HCT116 (cell line): ENCODE measurements around the gene DTWD2. TPM values are rescaled to one million over a fixed set of nuclear protein-coding genes. Genes with fewer than 3 reads are reported as not detected.

Experiments used
- ATAC-seq: fragments of 200-7000 bp; cut with Tn5 transposase; 2 replicates; pipeline ENCODE4 v1.9.1; 2020; ENCODE audit warnings: mild to moderate bottlenecking, moderate library complexity
- BruUV-seq: library from RNA; stranded (reverse); fragments of 400-500 nt; replicated peaks from 2 replicates; lab custom pipeline; 2021; lab: Mats Ljungman, UMichigan
- CTCF ChIA-PET: fragments of 300-600 bp; sonication (Branson Sonifier 250); formaldehyde crosslinking; loops from one replicate; lab custom pipeline; 2021; ENCODE audit warnings: antibody characterized with exemption; lab: Charles Lee
- POLR2A ChIA-PET: fragments of 300-600, 350-600 bp; sonication (Branson Sonifier 250); formaldehyde crosslinking; loops from one replicate; lab custom pipeline; 2021; ENCODE audit warnings: antibody characterized with exemption; lab: Charles Lee
- RAD21 ChIA-PET, 2 experiments: fragments of 300-600 bp; sonication (Branson Sonifier 250); formaldehyde crosslinking; loops; one replicate each; lab custom pipeline; 2023; ENCODE audit warnings: low total read pairs in 2 of 2; ENCODE audit not compliant: uncharacterized antibody in 2 of 2, unreplicated experiment in 2 of 2, low non-redundant PET in 1 of 2; lab: Charles Lee
- DNase-seq: peaks from one replicate; pipeline ENCODE4 v3.0.0-alpha.2; 2010; ENCODE audit warnings: low read depth, low spot score
- H2AFZ ChIP-seq: fragments of 200-600 bp; shearing (Covaris generic), sonication (generic); 2 replicates; pipeline ENCODE4 v1.6.1; 2017; ENCODE audit warnings: low read depth, mixed run types, mixed read lengths, antibody characterized with exemption, low read length; ENCODE audit not compliant: poor library complexity, severe bottlenecking
- H3K27ac ChIP-seq: 2 replicates; pipeline ENCODE4 v1.5.1; 2012; ENCODE audit warnings: low read depth, low read length
- H3K27me3 ChIP-seq: fragments of 200-600 bp; sonication (generic); 2 replicates; pipeline ENCODE4 v1.6.1; 2016; ENCODE audit warnings: mixed run types, low read length, mixed read lengths; ENCODE audit not compliant: insufficient read depth
- H3K36me3 ChIP-seq, 2 experiments: fragments of 200-500 bp in 1 of 2; fragments of 200-600 bp in 1 of 2; sonication (Bioruptor generic) in 1 of 2; sonication (generic) in 1 of 2; 2 replicates each; pipeline versions ENCODE4 v1.5.1 to v1.6.1; 2014 to 2016; ENCODE audit warnings: low read length in 2 of 2, inconsistent platforms in 1 of 2, mixed read lengths in 1 of 2, mixed run types in 1 of 2; ENCODE audit not compliant: insufficient read depth in 2 of 2, control insufficient read depth in 1 of 2
- H3K4me1 ChIP-seq, 2 experiments: fragments of 200-600 bp in 1 of 2; sonication (generic) in 1 of 2; 2 replicates each; pipeline versions ENCODE4 v1.5.1 to v1.6.1; 2012 to 2017; ENCODE audit warnings: low read length in 2 of 2, inconsistent platforms in 1 of 2, mild to moderate bottlenecking in 1 of 2, mixed read lengths in 1 of 2, mixed run types in 1 of 2, moderate library complexity in 1 of 2; ENCODE audit not compliant: insufficient read depth in 2 of 2, control insufficient read depth in 1 of 2
- H3K4me2 ChIP-seq: fragments of 200-600 bp; sonication (generic); 2 replicates; pipeline ENCODE4 v1.6.1; 2017; ENCODE audit warnings: mixed run types, low read length, mixed read lengths
- H3K4me3 ChIP-seq, 2 experiments: fragments of 200-600 bp in 1 of 2; sonication (generic) in 1 of 2; replicated peaks in 1 of 2; 2 replicates each; pipeline ENCODE4 v1.5.1; 2011 to 2016; ENCODE audit warnings: low read length in 2 of 2, control low read depth in 1 of 2, low read depth in 1 of 2, mild to moderate bottlenecking in 1 of 2, mixed read lengths in 1 of 2, mixed run types in 1 of 2
- H3K79me2 ChIP-seq: fragments of 200-600 bp; sonication (generic); 2 replicates; pipeline ENCODE4 v1.6.1; 2017; ENCODE audit warnings: mild to moderate bottlenecking, mixed run types, low read length, moderate library complexity, mixed read lengths; ENCODE audit not compliant: insufficient read depth
- H3K9ac ChIP-seq: fragments of 200-600 bp; sonication (generic); 2 replicates; pipeline ENCODE4 v1.6.1; 2016; ENCODE audit warnings: low read length, mixed read lengths
- H3K9me2 ChIP-seq: fragments of 200-600 bp; sonication (generic), shearing (Covaris generic); 2 replicates; pipeline ENCODE4 v1.6.1; 2017; ENCODE audit warnings: mixed run types, mild to moderate bottlenecking, moderate library complexity; ENCODE audit not compliant: insufficient read depth
- H3K9me3 ChIP-seq, 2 experiments: fragments of 200-500 bp in 1 of 2; fragments of 200-600 bp in 1 of 2; sonication (Bioruptor generic) in 1 of 2; sonication (generic) in 1 of 2; 2 replicates each; pipeline ENCODE4 v1.6.1; 2014 to 2017; ENCODE audit warnings: low read length in 2 of 2, mixed read lengths in 2 of 2, inconsistent platforms in 1 of 2, low read depth in 1 of 2, mild to moderate bottlenecking in 1 of 2, mixed run types in 1 of 2, moderate library complexity in 1 of 2; ENCODE audit not compliant: control insufficient read depth in 1 of 2, insufficient read depth in 1 of 2
- H4K20me1 ChIP-seq: fragments of 200-600 bp; sonication (generic), shearing (Covaris generic); 2 replicates; pipeline ENCODE4 v1.6.1; 2017; ENCODE audit warnings: mixed run types, mild to moderate bottlenecking, moderate library complexity; ENCODE audit not compliant: insufficient read depth
- CBX3 ChIP-seq: IDR thresholded peaks from 2 replicates; pipeline ENCODE4 v1.6.1; 2012; ENCODE audit warnings: low read depth
- ELF1 ChIP-seq: IDR thresholded peaks from 2 replicates; pipeline ENCODE4 v1.6.1; 2012; ENCODE audit warnings: low read depth, borderline replicate concordance
- JUND ChIP-seq: IDR thresholded peaks from 2 replicates; pipeline ENCODE4 v1.6.1; 2012
- RAD21 ChIP-seq: IDR thresholded peaks from 2 replicates; pipeline ENCODE4 v1.6.1; 2012; ENCODE audit warnings: low read depth, mild to moderate bottlenecking
- SRF ChIP-seq: IDR thresholded peaks from 2 replicates; pipeline ENCODE4 v1.6.1; 2012; ENCODE audit warnings: low read depth
- TCF7L2 ChIP-seq: IDR thresholded peaks from 2 replicates; pipeline ENCODE4 v1.7.0; 2011; ENCODE audit warnings: borderline replicate concordance, inconsistent platforms; ENCODE audit not compliant: insufficient read depth, insufficient read length; ENCODE audit errors: extremely low read depth
- intact Hi-C: fragments of 100-400 bp; cut with micrococcal nuclease; formaldehyde crosslinking; loops from 2 replicates; pipeline ENCODE4 v1.10.0; 2022
- total RNA-seq: library from RNA; stranded (reverse); gene quantifications from one replicate; pipeline ENCODE4 v1.2.1, GENCODE V29; 2021; ENCODE audit not compliant: unreplicated experiment
- TF ChIP-seq, protein P1 (sequence below), 3 experiments: fragments of 200-600 bp in 1 of 3; sonication (generic) in 1 of 3; IDR thresholded peaks in 2 of 3; conservative IDR thresholded peaks in 1 of 3; 2 replicates each; pipeline ENCODE4 v1.5.1; 2012 to 2017; ENCODE audit warnings: low read depth in 2 of 3, low read length in 2 of 3, antibody characterized with exemption in 1 of 3, borderline replicate concordance in 1 of 3, control low read depth in 1 of 3, mild to moderate bottlenecking in 1 of 3, mixed read lengths in 1 of 3, mixed run types in 1 of 3, moderate library complexity in 1 of 3; ENCODE audit not compliant: insufficient read depth in 1 of 3
- TF ChIP-seq, protein P2 (sequence below): IDR thresholded peaks from 2 replicates; pipeline ENCODE4 v1.6.1; 2012
- TF ChIP-seq, protein P3 (sequence below): IDR thresholded peaks from 2 replicates; pipeline ENCODE4 v1.6.1; 2012
- TF ChIP-seq, protein P4 (sequence below): IDR thresholded peaks from 2 replicates; pipeline ENCODE4 v1.6.1; 2012; ENCODE audit warnings: low read depth

DTWD2 gene
- total RNA-seq, 1 experiment from 2014 or later = 5.2 TPM

DNA sequence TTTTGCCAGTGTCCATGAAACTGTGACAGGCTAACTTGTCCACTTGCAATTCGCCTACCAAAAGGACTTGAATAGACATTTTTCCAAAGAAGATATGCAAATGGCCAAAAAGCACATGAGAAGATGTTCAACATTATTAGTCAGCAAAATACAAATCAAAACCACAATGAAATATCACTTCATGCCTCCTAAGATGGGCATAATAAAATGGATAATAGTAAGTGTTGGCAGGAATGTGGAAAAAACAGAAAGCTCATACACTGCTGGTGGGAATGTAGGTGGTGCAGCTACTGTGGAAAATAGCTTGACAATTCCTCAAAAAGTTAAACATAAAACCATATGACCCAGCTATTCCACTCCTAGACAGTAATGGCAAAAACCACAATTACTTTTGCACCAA is 7.9 kb downstream of the DTWD2 start:
- H3K9ac ChIP-seq = no peak overlapping the region
- no peak overlapping the region for H3K27ac ChIP-seq
- CTCF ChIA-PET = no interaction called here
- H3K79me2 ChIP-seq = no peaks in the 10 kb centered on the region
- BruUV-seq = no TSS peak
- POLR2A ChIA-PET = no interaction called here
- no peak overlapping the region for H3K4me3 ChIP-seq
- H3K4me2 ChIP-seq = no peak overlapping the region
- no peak for DNase-seq
- intact Hi-C loops = loop anchor here (10.0 kb wide), 1 partner anchor 284 kb away; no protein-coding TSS in a partner anchor
- no peak overlapping the region for H2AFZ ChIP-seq
- RAD21 ChIA-PET = no interaction called here
- H3K9me2 ChIP-seq = no peaks in the 10 kb centered on the region
- no peaks in the 10 kb centered on the region for H3K9me3 ChIP-seq
- TF ChIP-seq, protein P1, sequence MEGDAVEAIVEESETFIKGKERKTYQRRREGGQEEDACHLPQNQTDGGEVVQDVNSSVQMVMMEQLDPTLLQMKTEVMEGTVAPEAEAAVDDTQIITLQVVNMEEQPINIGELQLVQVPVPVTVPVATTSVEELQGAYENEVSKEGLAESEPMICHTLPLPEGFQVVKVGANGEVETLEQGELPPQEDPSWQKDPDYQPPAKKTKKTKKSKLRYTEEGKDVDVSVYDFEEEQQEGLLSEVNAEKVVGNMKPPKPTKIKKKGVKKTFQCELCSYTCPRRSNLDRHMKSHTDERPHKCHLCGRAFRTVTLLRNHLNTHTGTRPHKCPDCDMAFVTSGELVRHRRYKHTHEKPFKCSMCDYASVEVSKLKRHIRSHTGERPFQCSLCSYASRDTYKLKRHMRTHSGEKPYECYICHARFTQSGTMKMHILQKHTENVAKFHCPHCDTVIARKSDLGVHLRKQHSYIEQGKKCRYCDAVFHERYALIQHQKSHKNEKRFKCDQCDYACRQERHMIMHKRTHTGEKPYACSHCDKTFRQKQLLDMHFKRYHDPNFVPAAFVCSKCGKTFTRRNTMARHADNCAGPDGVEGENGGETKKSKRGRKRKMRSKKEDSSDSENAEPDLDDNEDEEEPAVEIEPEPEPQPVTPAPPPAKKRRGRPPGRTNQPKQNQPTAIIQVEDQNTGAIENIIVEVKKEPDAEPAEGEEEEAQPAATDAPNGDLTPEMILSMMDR (IDR thresholded peaks at IDR 0.05 in 2 of 3, conservative IDR thresholded peaks at IDR 0.05 in 1 of 3; ENCODE audit: borderline replicate concordance in 1 of 3, insufficient read depth in 1 of 3, low read depth in 2 of 3, low read length in 2 of 3) = no peak
- TF ChIP-seq ELF1 (no peak), RAD21 (no peak), CBX3 (no peak), SRF (no peak), TCF7L2 (no peak), JUND (no peak)
- TF ChIP-seq, protein P2, sequence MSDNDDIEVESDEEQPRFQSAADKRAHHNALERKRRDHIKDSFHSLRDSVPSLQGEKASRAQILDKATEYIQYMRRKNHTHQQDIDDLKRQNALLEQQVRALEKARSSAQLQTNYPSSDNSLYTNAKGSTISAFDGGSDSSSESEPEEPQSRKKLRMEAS = no peak
- TF ChIP-seq, protein P3, sequence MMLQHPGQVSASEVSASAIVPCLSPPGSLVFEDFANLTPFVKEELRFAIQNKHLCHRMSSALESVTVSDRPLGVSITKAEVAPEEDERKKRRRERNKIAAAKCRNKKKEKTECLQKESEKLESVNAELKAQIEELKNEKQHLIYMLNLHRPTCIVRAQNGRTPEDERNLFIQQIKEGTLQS = no peak
- TF ChIP-seq, protein P4, sequence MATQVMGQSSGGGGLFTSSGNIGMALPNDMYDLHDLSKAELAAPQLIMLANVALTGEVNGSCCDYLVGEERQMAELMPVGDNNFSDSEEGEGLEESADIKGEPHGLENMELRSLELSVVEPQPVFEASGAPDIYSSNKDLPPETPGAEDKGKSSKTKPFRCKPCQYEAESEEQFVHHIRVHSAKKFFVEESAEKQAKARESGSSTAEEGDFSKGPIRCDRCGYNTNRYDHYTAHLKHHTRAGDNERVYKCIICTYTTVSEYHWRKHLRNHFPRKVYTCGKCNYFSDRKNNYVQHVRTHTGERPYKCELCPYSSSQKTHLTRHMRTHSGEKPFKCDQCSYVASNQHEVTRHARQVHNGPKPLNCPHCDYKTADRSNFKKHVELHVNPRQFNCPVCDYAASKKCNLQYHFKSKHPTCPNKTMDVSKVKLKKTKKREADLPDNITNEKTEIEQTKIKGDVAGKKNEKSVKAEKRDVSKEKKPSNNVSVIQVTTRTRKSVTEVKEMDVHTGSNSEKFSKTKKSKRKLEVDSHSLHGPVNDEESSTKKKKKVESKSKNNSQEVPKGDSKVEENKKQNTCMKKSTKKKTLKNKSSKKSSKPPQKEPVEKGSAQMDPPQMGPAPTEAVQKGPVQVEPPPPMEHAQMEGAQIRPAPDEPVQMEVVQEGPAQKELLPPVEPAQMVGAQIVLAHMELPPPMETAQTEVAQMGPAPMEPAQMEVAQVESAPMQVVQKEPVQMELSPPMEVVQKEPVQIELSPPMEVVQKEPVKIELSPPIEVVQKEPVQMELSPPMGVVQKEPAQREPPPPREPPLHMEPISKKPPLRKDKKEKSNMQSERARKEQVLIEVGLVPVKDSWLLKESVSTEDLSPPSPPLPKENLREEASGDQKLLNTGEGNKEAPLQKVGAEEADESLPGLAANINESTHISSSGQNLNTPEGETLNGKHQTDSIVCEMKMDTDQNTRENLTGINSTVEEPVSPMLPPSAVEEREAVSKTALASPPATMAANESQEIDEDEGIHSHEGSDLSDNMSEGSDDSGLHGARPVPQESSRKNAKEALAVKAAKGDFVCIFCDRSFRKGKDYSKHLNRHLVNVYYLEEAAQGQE = no peak
- TF ChIP-seq, all 23 proteins: peak for 0
- no peaks in the 10 kb centered on the region for H4K20me1 ChIP-seq
- H3K27me3 ChIP-seq = no peaks in the 10 kb centered on the region
- H3K4me1 ChIP-seq = peaks cover 0 to 3% of the 10 kb centered on the region in 2 experiments; a peak in 1 of 4 replicates
- ATAC-seq = no peak
- no peaks in the 10 kb centered on the region for H3K36me3 ChIP-seq
